NB4 (cell line): Measurements from ENCODE around the gene IGSF21.

Experiments used
- DNase-seq: peaks from one replicate; pipeline ENCODE4 v3.0.0; 2010; ENCODE audit warnings: low read depth
- H3K4me3 ChIP-seq: one replicate; pipeline ENCODE4 v1.5.1; 2011; ENCODE audit warnings: mild to moderate bottlenecking, low read depth, low read length, moderate library complexity
- MYC ChIP-seq: IDR thresholded peaks from 2 replicates; pipeline ENCODE4 v1.6.1; 2011; ENCODE audit warnings: low read depth, low read length
- POLR2A ChIP-seq: IDR thresholded peaks from 2 replicates; pipeline ENCODE4 v1.6.1; 2011; ENCODE audit warnings: mild to moderate bottlenecking; ENCODE audit not compliant: insufficient read length; ENCODE audit errors: extremely low read depth
- TF ChIP-seq, protein P1 (sequence below): IDR thresholded peaks from one replicate; pipeline ENCODE4 v1.5.1; 2012; ENCODE audit warnings: low read depth, low read length
- TF ChIP-seq, protein P2 (sequence below): IDR thresholded peaks from 2 replicates; pipeline ENCODE4 v1.6.1; 2011; ENCODE audit warnings: low read depth, low read length

The IGSF21 gene

DNA sequence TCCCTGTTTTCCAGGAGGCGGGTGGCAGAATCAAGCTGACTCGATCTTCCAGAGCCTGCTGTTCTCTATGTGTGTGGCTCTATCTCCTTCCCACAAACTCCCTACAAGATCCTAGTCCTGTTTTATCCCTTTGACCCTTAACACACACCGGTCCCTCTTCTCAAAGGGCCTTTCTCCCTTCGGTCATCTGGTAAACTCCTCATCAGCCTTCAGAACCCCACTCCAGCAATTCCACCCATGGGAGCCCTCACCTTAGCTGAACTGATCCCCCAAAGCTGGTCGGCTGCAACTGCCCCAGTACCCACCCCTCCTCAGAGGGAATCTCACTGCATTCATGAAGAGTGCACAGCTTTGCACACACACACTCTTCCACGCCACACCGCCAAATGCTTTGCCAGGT is 184.9 kb downstream of the IGSF21 start:
- H3K4me3 ChIP-seq = no peak overlapping the region
- no peak for DNase-seq
- no peak for TF ChIP-seq POLR2A

DNA sequence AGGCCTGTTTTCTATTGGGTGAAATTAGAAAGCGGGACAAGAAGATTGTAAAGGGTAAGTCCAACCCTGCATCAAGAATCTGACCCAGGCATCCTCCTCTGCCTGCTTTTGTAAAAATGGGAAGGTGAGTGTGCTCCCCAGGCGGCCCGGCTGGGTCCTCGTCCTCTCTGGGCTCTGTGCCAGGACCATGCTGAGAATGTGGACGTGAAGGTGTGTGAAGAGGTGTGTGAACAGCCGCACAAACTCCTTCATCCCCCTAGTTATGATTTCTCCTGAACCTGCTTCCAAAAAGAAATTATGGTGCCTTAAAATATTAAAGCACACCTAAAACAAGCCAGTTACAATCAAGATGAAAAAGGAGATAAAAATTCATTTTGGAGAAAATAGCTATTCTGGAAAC is 185.7 kb downstream of the IGSF21 start:
- H3K4me3 ChIP-seq = no peak overlapping the region
- TF ChIP-seq, protein P1, sequence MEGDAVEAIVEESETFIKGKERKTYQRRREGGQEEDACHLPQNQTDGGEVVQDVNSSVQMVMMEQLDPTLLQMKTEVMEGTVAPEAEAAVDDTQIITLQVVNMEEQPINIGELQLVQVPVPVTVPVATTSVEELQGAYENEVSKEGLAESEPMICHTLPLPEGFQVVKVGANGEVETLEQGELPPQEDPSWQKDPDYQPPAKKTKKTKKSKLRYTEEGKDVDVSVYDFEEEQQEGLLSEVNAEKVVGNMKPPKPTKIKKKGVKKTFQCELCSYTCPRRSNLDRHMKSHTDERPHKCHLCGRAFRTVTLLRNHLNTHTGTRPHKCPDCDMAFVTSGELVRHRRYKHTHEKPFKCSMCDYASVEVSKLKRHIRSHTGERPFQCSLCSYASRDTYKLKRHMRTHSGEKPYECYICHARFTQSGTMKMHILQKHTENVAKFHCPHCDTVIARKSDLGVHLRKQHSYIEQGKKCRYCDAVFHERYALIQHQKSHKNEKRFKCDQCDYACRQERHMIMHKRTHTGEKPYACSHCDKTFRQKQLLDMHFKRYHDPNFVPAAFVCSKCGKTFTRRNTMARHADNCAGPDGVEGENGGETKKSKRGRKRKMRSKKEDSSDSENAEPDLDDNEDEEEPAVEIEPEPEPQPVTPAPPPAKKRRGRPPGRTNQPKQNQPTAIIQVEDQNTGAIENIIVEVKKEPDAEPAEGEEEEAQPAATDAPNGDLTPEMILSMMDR = no peak
- TF ChIP-seq MYC = no peak
- DNase-seq = no peak

DNA sequence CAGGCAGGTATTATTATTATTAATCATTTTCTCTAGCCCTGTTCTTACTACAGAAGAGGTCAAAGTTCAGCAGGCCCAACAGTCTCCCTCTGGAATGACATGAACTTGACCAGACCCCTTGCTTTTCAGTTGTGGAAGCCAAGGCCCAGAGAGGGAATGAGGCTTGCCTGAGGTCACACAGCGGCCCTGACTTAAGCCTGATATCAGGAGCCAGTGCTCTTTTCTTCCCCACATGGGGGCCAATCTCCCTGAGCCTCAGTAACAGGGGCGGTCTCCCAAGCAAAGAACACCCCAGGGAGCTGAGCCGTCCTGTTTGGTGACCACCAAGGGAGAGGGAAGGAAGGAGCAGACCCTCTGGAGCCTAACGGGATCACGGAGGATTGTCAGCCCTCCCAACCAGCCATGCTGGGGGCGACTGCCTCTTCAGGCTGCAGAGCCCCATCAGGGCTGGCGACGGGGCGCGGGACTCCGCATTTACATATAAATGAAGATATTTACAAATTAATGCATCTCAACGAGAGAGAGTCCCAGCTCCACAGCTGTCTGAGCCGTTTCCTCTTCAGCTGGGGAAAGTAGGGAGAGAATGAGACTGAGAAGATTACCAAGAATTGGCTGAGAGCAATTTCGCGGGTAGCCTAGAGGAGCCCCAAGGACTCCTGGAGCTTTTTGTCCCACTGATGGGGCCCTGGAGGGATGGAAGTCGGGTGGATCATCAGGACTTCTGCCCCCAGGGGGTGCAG is 187.0 kb downstream of the IGSF21 start:
- TF ChIP-seq, protein P1 = no peak
- TF ChIP-seq, protein P2, sequence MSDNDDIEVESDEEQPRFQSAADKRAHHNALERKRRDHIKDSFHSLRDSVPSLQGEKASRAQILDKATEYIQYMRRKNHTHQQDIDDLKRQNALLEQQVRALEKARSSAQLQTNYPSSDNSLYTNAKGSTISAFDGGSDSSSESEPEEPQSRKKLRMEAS = no peak
- TF ChIP-seq POLR2A (no peak), MYC (no peak)
- no peak for DNase-seq
- no peak overlapping the region for H3K4me3 ChIP-seq

DNA sequence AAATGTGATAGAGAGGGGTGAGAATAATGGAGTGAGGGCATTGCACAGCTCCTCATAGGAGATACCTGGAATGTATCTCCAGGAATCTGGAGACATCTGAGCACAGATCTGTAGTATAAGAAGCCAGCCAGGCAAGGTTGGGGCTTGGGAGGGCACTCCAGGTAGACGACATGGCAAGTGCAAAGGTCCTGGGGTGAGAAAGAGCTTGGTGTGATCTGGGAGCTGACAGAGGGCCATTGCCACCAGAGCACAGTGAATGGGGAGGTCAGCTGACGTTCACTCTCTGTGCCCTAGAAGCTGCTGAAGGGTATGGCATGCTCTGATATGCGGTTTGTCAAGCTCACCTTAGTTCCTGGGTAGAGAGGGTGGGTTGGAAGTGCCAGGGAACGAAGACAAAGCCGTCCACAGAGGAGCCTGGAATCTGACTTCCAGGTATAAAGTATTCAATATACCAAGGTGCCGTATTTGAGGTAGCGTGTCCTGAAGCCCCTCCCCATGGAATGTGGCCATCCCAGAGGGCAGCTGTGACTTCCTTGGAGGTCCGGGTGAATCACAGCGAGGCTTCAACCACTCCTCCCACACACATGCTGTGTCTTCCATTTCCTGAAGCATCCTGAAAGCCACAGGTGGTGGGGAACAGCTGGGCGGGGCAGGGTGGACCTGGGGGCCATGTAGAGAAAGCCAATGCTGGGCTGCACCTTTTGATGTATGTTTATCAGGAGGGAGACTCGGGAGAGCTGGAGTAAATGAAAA is 190.5 kb downstream of the IGSF21 start:
- TF ChIP-seq, protein P1 = no peak
- TF ChIP-seq POLR2A (no peak), MYC (no peak)
- TF ChIP-seq, protein P2 = no peak
- no peak overlapping the region for H3K4me3 ChIP-seq
- DNase-seq = no peak

DNA sequence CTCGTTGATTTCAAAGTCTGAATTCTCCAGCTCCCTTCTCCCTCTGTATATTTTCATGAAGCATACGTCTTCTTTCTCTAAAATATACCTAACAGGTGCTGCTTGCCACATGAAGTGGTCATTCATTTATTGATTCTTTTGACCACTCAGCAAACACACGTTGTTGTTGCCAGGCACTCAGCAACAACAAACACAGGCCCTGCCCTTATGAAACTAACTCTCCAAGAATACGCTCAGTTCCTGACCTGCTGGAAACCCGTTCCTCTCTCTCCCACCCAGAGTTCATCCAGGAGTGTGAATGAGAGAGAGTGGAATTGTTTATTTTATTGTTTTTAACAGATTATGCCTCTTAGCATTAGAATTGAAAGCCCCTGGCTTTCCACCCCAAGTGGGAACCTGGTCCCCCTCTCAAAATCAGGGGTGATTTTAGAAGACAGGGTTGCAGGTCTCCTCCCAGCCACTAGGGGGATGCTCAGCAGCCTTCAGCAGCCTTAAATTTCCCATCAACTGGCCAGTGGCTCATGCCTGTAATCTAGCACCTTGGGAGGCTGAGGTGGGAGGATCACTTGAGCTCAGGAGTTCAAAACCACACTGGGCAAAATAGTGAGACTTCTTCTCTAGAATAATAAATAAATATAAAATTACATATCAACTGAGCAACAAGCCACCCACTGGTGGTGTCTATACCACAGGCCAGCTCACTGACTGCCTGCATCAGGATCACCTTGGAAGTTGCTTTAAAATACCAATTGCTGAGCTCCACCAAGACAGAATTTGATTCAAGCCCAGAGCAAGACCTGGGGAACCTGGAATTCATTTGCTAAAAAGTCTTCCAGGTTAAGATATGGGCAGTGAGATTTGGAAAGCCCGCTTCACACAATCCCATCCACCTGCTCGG is 192.1 kb downstream of the IGSF21 start:
- H3K4me3 ChIP-seq = no peak overlapping the region
- TF ChIP-seq MYC (no peak), POLR2A (no peak)
- TF ChIP-seq, protein P1 = peak; percentile 72
- TF ChIP-seq, protein P2 = no peak
- peak; percentile 12 for DNase-seq

DNA sequence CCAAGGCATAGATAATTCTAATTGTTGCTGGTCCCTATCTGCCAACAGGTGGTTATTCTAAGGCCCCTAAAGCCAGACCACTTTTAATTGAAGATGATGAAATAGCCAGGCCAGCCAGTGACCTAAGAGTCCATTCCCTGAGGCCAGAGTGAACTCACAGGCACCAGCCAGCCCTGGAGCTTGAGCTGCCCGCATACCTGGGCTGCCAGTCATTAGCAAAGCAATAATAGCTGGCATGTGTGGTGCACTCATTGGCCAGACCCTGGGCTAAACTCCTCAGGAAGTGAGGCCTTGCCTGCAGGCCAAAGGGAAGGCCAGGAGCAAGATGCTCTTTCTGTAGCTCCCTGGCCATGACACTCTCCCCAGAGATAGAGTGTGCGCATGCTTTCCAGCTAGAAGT is 192.8 kb downstream of the IGSF21 start:
- TF ChIP-seq POLR2A = no peak
- TF ChIP-seq, protein P2 = no peak
- TF ChIP-seq, protein P1 = no peak
- no peak for TF ChIP-seq MYC
- H3K4me3 ChIP-seq = no peak overlapping the region
- DNase-seq = no peak
